Activated CD4-positive, alpha-beta T cell treated with anti-CD3 and anti-CD28 coated beads, Interleukin-2, amount 10 ng/mL, durations not matched to agents 7 days and 5 days (primary cell): Measurements from ENCODE around the gene MPPED2. TPM values are rescaled to one million over a fixed set of nuclear protein-coding genes. Genes with fewer than 3 reads are reported as not detected.

Experiments used
- CTCF ChIA-PET: fragments of 350-600 bp; sonication (Branson Sonifier 250); formaldehyde crosslinking; loops from one replicate; lab custom pipeline; 2021; ENCODE audit warnings: antibody characterized with exemption; lab: Charles Lee
- POLR2A ChIA-PET: fragments of 350-600 bp; sonication (Branson Sonifier 250); formaldehyde crosslinking; loops from one replicate; lab custom pipeline; 2021; ENCODE audit warnings: antibody characterized with exemption; lab: Charles Lee
- DNase-seq: peaks from one replicate; pipeline ENCODE4 v3.0.0-alpha.2; 2020
- H3K27ac Mint-ChIP-seq: one replicate; pipeline ENCODE4 v1.8.0; 2021; ENCODE audit warnings: mild to moderate bottlenecking, moderate library complexity, mixed read lengths
- H3K27me3 Mint-ChIP-seq: one replicate; pipeline ENCODE4 v1.8.0; 2021; ENCODE audit warnings: mixed read lengths
- H3K36me3 Mint-ChIP-seq: one replicate; pipeline ENCODE4 v1.8.0; 2021; ENCODE audit warnings: low read depth, mixed read lengths
- H3K4me1 Mint-ChIP-seq: one replicate; pipeline ENCODE4 v1.8.0; 2021; ENCODE audit warnings: mixed read lengths
- H3K4me3 Mint-ChIP-seq: one replicate; pipeline ENCODE4 v1.8.0; 2021; ENCODE audit warnings: mild to moderate bottlenecking, moderate library complexity, mixed read lengths
- H3K9me3 Mint-ChIP-seq: one replicate; pipeline ENCODE4 v1.8.0; 2021; ENCODE audit warnings: mixed read lengths
- total RNA-seq, 2 experiments: library from RNA; stranded (reverse); gene quantifications; one replicate each; pipeline ENCODE4 v1.2.3, GENCODE V29; 2021

MPPED2 gene
- total RNA-seq, 2 experiments from 2014 or later: 0.33 TPM; not detected in 1

- ChIA-PET CTCF (no interaction called here), POLR2A (no interaction called here)
- Mint-ChIP-seq H3K9me3 (no peaks in the 10 kb centered on the region), H3K36me3 (no peaks in the 10 kb centered on the region), H3K27ac (no peak overlapping the region), H3K27me3 (peaks cover 2% of the 10 kb centered on the region), H3K4me3 (no peak overlapping the region), H3K4me1 (no peaks in the 10 kb centered on the region)
- no peak for DNase-seq
Measured at GRCh38 chr11:30505603-30506002, 80.5 kb downstream of the MPPED2 start.

- Mint-ChIP-seq H3K36me3 (no peaks in the 10 kb centered on the region), H3K4me3 (no peak overlapping the region), H3K4me1 (no peaks in the 10 kb centered on the region), H3K27ac (no peak overlapping the region), H3K27me3 (peaks cover 2% of the 10 kb centered on the region), H3K9me3 (no peaks in the 10 kb centered on the region)
- POLR2A ChIA-PET: no interaction called here
- CTCF ChIA-PET: interaction anchor here (0.8 kb wide), 1 partner anchor 43 kb away, joined by 3 read pairs; no protein-coding TSS in a partner anchor
- DNase-seq: no peak
Measured at GRCh38 chr11:30504468-30504867, 81.7 kb downstream of the MPPED2 start.

GRCh38 chr11:30503156-30503555, 83.0 kb downstream of the MPPED2 start:
- no peak overlapping the region for H3K4me3 Mint-ChIP-seq
- no peak for DNase-seq
- no peaks in the 10 kb centered on the region for H3K9me3 Mint-ChIP-seq
- CTCF ChIA-PET: no interaction called here
- no peak overlapping the region for H3K27ac Mint-ChIP-seq
- POLR2A ChIA-PET: no interaction called here
- no peaks in the 10 kb centered on the region for H3K27me3 Mint-ChIP-seq
- no peaks in the 10 kb centered on the region for H3K36me3 Mint-ChIP-seq
- no peaks in the 10 kb centered on the region for H3K4me1 Mint-ChIP-seq

- H3K4me1 Mint-ChIP-seq: no peaks in the 10 kb centered on the region
- no peaks in the 10 kb centered on the region for H3K9me3 Mint-ChIP-seq
- POLR2A ChIA-PET: no interaction called here
- DNase-seq: no peak
- no peaks in the 10 kb centered on the region for H3K36me3 Mint-ChIP-seq
- no peak overlapping the region for H3K4me3 Mint-ChIP-seq
- no peaks in the 10 kb centered on the region for H3K27me3 Mint-ChIP-seq
- CTCF ChIA-PET: no interaction called here
- H3K27ac Mint-ChIP-seq: no peak overlapping the region
Measured at GRCh38 chr11:30502305-30502704, 83.8 kb downstream of the MPPED2 start.

GRCh38 chr11:30501744-30502143, 84.4 kb downstream of the MPPED2 start:
- Mint-ChIP-seq H3K36me3 (no peaks in the 10 kb centered on the region), H3K9me3 (no peaks in the 10 kb centered on the region), H3K27ac (no peak overlapping the region), H3K27me3 (no peaks in the 10 kb centered on the region), H3K4me1 (no peaks in the 10 kb centered on the region), H3K4me3 (no peak overlapping the region)
- POLR2A ChIA-PET: no interaction called here
- CTCF ChIA-PET: interaction anchor here (0.8 kb wide), 1 partner anchor 10 kb away, joined by 3 read pairs; no protein-coding TSS in a partner anchor
- DNase-seq: no peak

GRCh38 chr11:30499940-30500339, 86.2 kb downstream of the MPPED2 start:
- H3K9me3 Mint-ChIP-seq: no peaks in the 10 kb centered on the region
- no peak overlapping the region for H3K4me3 Mint-ChIP-seq

GRCh38 chr11:30497600-30497999, 88.6 kb downstream of the MPPED2 start:
- POLR2A ChIA-PET: no interaction called here
- DNase-seq: no peak
- Mint-ChIP-seq H3K27me3 (no peaks in the 10 kb centered on the region), H3K4me1 (no peaks in the 10 kb centered on the region), H3K36me3 (no peaks in the 10 kb centered on the region), H3K4me3 (no peak overlapping the region), H3K27ac (no peak overlapping the region), H3K9me3 (no peaks in the 10 kb centered on the region)
- CTCF ChIA-PET: no interaction called here

More at GRCh38 chr11:30499940-30500339, 86.2 kb downstream of the MPPED2 start:
- no peak overlapping the region for H3K27ac Mint-ChIP-seq
- no peaks in the 10 kb centered on the region for H3K36me3 Mint-ChIP-seq
- POLR2A ChIA-PET: no interaction called here
- H3K4me1 Mint-ChIP-seq: no peaks in the 10 kb centered on the region
- H3K27me3 Mint-ChIP-seq: no peaks in the 10 kb centered on the region
- CTCF ChIA-PET: no interaction called here
- DNase-seq: no peak

GRCh38 chr11:30496935-30497334, 89.2 kb downstream of the MPPED2 start:
- Mint-ChIP-seq H3K36me3 (no peaks in the 10 kb centered on the region), H3K4me1 (no peaks in the 10 kb centered on the region), H3K27ac (no peak overlapping the region), H3K4me3 (no peak overlapping the region), H3K9me3 (no peaks in the 10 kb centered on the region), H3K27me3 (no peaks in the 10 kb centered on the region)
- CTCF ChIA-PET: no interaction called here
- no peak for DNase-seq
- POLR2A ChIA-PET: no interaction called here

GRCh38 chr11:30495437-30495836, 90.7 kb downstream of the MPPED2 start:
- CTCF ChIA-PET: no interaction called here
- H3K36me3 Mint-ChIP-seq: no peaks in the 10 kb centered on the region
- POLR2A ChIA-PET: no interaction called here
- no peaks in the 10 kb centered on the region for H3K9me3 Mint-ChIP-seq
- no peak for DNase-seq
- no peaks in the 10 kb centered on the region for H3K27me3 Mint-ChIP-seq
- no peak overlapping the region for H3K27ac Mint-ChIP-seq
- H3K4me3 Mint-ChIP-seq: no peak overlapping the region
- no peaks in the 10 kb centered on the region for H3K4me1 Mint-ChIP-seq

- Mint-ChIP-seq H3K4me1 (no peaks in the 10 kb centered on the region), H3K36me3 (no peaks in the 10 kb centered on the region), H3K4me3 (no peak overlapping the region), H3K9me3 (no peaks in the 10 kb centered on the region), H3K27ac (no peak overlapping the region), H3K27me3 (no peaks in the 10 kb centered on the region)
- POLR2A ChIA-PET: no interaction called here
- CTCF ChIA-PET: no interaction called here
- no peak for DNase-seq
Measured at GRCh38 chr11:30489511-30489910, 96.6 kb downstream of the MPPED2 start.

GRCh38 chr11:30489076-30489475, 97.1 kb downstream of the MPPED2 start:
- H3K9me3 Mint-ChIP-seq: no peaks in the 10 kb centered on the region
- H3K36me3 Mint-ChIP-seq: no peaks in the 10 kb centered on the region
- H3K4me1 Mint-ChIP-seq: no peaks in the 10 kb centered on the region
- ChIA-PET POLR2A (no interaction called here), CTCF (interaction anchor here (0.6 kb wide), 1 partner anchor 561 kb away, joined by 3 read pairs; no protein-coding TSS in a partner anchor)
- H3K4me3 Mint-ChIP-seq: no peak overlapping the region
- no peaks in the 10 kb centered on the region for H3K27me3 Mint-ChIP-seq
- H3K27ac Mint-ChIP-seq: no peak overlapping the region
- DNase-seq: no peak

GRCh38 chr11:30488304-30488998, 97.7 kb downstream of the MPPED2 start:
- POLR2A ChIA-PET: no interaction called here
- Mint-ChIP-seq H3K9me3 (no peaks in the 10 kb centered on the region), H3K4me1 (no peaks in the 10 kb centered on the region), H3K36me3 (no peaks in the 10 kb centered on the region), H3K27ac (no peak overlapping the region), H3K27me3 (no peaks in the 10 kb centered on the region), H3K4me3 (no peak overlapping the region)
- no peak for DNase-seq
- CTCF ChIA-PET: interaction anchor here (0.6 kb wide), 1 partner anchor 562 kb away, joined by 3 read pairs; no protein-coding TSS in a partner anchor

- no peak overlapping the region for H3K4me3 Mint-ChIP-seq
- no peaks in the 10 kb centered on the region for H3K9me3 Mint-ChIP-seq
- no peaks in the 10 kb centered on the region for H3K36me3 Mint-ChIP-seq
- no peak overlapping the region for H3K27ac Mint-ChIP-seq
- POLR2A ChIA-PET: no interaction called here
- no peak for DNase-seq
- H3K4me1 Mint-ChIP-seq: no peaks in the 10 kb centered on the region
- H3K27me3 Mint-ChIP-seq: no peaks in the 10 kb centered on the region
- CTCF ChIA-PET: no interaction called here
Measured at GRCh38 chr11:30487200-30487898, 98.8 kb downstream of the MPPED2 start.
